Astrocyte of the cerebellum (primary cell): ENCODE measurements around the gene COPZ2.

ENCODE experiments used
- DNase-seq: peaks from one replicate; pipeline ENCODE4 v3.0.0-alpha.2; 2011; ENCODE audit warnings: low read depth
- H3K4me3 ChIP-seq: 2 replicates; pipeline ENCODE4 v1.5.1; 2011; ENCODE audit warnings: mild to moderate bottlenecking, low read depth, low read length, moderate library complexity
- CTCF ChIP-seq: IDR thresholded peaks from 2 replicates; pipeline ENCODE4 v1.5.1; 2012; ENCODE audit warnings: low read length, low read depth, moderate library complexity, mild to moderate bottlenecking; ENCODE audit errors: missing control alignments
- in situ Hi-C: cut with HindIII; loops from 2 replicates; pipeline ENCODE4 v1.10.0; 2017; ENCODE audit warnings: low sequenced_read_pairs

COPZ2 gene

DNA sequence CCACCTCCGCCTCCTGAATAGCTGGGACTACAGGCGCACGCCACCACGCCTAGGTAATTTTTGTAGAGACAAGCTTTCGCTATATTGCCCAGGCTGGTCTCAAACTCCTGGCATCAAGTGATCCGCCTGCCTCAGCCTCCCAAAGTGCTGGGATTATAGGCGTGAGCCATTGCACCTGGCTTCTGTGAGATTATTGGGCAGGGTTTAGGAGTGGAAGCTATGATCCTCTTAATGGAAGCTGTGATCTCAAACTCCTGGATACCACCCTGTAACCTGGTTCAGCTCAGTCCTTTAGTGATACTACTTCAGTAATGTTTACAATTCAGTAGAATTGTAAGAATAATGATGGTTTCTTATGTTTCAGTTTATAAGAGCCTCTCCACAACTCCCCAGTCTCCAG, 24.7 kb upstream of the COPZ2 start:
- in situ Hi-C loops, result no loop called here
- no peak for DNase-seq
- H3K4me3 ChIP-seq, result no peak overlapping the region
- no peak for TF ChIP-seq CTCF

GRCh38 chr17:48060249-48060648, 22.7 kb upstream of the COPZ2 start:
- no peak overlapping the region for H3K4me3 ChIP-seq
- no peak for TF ChIP-seq CTCF
- DNase-seq, result no peak
- in situ Hi-C loops, result no loop called here

DNA sequence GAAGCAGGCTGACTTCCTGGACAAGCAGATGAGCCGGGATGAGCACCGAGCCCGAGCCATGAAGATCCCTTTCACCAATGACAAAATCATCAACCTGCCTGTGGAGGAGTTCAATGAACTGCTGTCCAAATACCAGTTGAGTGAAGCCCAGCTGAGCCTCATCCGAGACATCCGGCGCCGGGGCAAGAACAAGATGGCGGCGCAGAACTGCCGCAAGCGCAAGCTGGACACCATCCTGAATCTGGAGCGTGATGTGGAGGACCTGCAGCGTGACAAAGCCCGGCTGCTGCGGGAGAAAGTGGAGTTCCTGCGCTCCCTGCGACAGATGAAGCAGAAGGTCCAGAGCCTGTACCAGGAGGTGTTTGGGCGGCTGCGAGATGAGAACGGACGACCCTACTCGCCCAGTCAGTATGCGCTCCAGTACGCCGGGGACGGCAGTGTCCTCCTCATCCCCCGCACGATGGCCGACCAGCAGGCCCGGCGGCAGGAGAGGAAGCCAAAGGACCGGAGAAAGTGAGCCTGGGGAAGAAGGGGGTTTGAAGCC, 21.6 kb upstream of the COPZ2 start:
- in situ Hi-C loops, result no loop called here
- DNase-seq, result no peak
- no peak for TF ChIP-seq CTCF
- no peak overlapping the region for H3K4me3 ChIP-seq

DNA sequence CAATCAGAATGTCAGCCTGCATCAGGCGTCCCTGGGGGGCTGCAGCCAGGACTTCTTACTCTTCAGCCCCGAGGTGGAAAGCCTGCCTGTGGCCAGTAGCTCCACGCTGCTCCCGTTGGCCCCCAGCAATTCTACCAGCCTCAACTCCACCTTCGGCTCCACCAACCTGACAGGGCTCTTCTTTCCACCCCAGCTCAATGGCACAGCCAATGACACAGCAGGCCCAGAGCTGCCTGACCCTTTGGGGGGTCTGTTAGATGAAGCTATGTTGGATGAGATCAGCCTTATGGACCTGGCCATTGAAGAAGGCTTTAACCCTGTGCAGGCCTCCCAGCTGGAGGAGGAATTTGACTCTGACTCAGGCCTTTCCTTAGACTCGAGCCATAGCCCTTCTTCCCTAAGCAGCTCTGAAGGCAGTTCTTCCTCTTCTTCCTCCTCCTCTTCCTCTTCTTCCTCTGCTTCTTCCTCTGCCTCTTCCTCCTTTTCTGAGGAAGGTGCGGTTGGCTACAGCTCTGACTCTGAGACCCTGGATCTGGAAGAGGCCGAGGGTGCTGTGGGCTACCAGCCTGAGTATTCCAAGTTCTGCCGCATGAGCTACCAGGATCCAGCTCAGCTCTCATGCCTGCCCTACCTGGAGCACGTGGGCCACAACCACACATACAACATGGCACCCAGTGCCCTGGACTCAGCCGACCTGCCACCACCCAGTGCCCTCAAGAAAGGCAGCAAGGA, 21.0 kb upstream of the COPZ2 start:
- no peak for TF ChIP-seq CTCF
- no peak overlapping the region for H3K4me3 ChIP-seq
- in situ Hi-C loops, result no loop called here
- DNase-seq, result no peak

DNA sequence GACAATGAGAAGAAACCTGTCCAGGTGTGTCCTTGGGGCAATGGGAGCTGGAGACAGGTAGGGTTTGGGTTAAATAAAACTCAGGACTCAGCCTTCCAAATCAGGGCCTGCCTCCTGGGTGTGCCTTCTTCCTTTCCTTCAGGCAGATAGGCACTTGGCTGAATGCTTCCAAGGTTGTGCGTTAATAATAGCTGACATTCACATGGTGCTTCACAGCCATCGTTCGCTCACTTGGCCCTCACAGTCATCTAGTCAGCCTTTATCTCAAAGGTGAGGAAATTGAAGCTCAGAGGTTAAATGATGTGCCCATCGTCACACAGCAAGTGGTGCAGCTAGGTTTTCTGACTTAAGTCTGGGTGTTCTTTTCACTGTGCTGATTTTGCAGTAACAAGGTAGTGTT, 20.0 kb upstream of the COPZ2 start:
- no peak for DNase-seq
- in situ Hi-C loops, result no loop called here
- TF ChIP-seq CTCF, result no peak
- no peak overlapping the region for H3K4me3 ChIP-seq

- no peak for TF ChIP-seq CTCF
- in situ Hi-C loops, result no loop called here
- no peak overlapping the region for H3K4me3 ChIP-seq
- no peak for DNase-seq
These were observed 19.3 kb upstream of the COPZ2 start for GRCh38 chr17:48056879-48057278.
